Stimulated activated CD8-positive, alpha-beta memory T cell treated with anti-CD3 and anti-CD28 coated beads, Interleukin-15, amount 100 ng/mL, for 48 hours (primary cell): ENCODE results near the gene BCL3.
"Not testable (repeated sequence)": the region's sequence is repeated elsewhere in the genome, so short reads cannot be mapped to it uniquely, and the experiment has no call there.

ENCODE experiments used
- DNase-seq, 2 donors: peaks; one replicate each; pipeline ENCODE4 v3.0.0-alpha.2; 2020; ENCODE audit warnings: low read depth in 2 of 2

BCL3 gene, protein sequence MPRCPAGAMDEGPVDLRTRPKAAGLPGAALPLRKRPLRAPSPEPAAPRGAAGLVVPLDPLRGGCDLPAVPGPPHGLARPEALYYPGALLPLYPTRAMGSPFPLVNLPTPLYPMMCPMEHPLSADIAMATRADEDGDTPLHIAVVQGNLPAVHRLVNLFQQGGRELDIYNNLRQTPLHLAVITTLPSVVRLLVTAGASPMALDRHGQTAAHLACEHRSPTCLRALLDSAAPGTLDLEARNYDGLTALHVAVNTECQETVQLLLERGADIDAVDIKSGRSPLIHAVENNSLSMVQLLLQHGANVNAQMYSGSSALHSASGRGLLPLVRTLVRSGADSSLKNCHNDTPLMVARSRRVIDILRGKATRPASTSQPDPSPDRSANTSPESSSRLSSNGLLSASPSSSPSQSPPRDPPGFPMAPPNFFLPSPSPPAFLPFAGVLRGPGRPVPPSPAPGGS

DNA sequence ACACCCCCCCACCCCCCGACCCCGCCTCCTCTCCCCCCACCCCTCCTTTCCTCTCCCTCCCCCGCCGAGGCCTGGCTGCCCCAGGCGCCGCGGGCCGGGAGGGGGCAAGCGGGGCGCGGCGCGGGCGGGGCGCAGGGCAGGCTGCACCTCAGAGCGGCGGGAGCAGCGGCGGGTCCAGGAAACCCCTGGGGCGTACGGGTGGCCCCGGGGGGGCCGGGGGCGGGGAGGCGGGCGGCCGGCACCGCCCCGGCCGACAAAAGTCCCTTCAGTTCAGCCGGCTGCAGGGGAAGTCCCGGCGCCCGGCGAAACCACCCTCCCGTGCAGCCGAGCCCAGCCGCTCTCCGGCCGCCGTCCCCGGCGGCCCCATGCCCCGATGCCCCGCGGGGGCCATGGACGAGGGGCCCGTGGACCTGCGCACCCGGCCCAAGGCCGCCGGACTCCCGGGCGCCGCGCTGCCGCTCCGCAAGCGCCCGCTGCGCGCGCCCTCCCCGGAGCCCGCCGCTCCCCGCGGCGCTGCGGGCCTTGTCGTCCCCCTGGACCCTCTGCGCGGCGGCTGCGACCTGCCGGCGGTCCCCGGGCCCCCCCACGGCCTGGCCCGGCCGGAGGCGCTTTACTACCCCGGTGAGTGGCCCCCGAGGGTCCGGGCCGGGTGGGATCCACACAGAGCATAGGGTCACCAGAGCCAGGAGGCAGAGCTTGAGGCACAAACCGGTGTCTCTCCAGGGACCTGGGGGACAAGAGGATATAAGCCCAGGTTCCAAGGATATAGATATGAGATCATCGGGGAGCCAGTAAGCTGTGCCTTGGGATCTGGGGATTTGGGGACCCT lies at the start of gene BCL3:
Gene BCL3, plus strand, starts transcription at position 283 of the 829 bp plus-strand sequence. Its CDS starts 83 bp downstream, at position 366.
- DNase-seq = peak; percentile 69 to 72

DNA sequence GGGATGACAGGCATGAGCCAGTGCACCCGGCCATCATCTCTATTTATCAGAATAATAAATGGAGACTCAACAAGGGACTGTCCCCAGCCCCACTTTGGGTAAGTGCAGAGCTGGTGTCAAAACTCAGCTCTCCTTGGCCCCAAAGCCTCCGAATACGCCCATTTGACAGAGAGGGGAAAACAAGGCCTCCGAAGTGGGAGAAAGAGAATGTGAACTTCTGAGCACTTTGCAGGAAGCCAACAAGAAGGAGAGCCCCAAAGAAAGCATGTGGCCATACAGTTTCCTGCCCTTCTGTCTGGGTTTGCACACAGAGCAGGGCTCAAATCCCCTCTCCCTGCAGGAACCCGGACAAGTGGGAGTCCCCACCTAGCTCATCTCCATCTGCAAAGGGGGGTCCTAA lies 48.0 kb upstream of the BCL3 start:
- no peak for DNase-seq

DNA sequence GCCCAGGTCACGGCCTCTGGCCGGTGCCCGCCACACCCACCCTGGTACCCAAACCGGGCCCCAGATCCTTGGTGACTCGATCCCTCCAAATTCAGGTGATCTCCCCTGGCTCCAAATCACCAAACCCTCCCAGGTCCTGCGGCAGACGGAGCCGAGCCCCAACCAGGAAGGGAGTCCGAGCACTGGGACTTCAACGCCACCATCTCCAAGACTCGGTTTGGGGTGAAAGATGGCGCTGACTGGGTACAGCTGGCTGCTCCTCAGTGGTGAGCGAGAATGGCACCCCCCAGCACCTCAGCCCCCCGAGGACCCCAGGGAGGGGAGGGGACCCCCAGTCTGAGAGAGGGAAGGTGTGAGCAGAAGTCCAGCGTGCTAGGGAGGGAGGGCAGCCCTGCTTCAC lies 47.3 kb upstream of the BCL3 start:
- no peak for DNase-seq

DNA sequence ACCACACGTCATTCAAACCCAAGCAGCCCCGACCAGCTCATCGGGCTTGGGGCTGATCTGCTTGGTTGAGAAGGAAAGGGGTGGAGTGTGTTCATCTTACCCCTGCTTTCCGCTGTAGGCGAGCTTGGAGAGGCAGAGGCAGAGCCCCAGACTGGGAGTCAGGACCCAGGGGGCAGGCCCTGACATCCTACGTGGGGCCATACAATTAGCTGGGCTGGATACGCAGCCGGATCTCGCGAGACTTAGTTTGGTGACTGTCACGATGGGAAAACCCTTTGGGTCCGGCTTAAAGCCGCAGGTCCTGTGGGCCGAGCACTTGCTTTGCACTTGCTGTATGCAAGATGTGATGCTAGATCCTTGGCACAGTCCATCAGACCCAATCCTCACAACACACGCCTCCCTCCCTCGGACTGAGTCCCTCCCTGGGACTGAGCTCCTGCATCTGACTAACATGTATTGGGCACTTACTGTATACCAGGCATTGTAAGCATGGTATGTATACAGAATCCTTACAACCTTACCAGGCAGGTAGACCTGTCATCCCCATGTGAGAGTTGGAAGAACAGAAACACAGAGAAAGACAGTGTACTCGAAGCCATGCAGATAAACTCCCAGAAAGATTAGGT lies 45.8 kb upstream of the BCL3 start:
- no peak for DNase-seq

DNA sequence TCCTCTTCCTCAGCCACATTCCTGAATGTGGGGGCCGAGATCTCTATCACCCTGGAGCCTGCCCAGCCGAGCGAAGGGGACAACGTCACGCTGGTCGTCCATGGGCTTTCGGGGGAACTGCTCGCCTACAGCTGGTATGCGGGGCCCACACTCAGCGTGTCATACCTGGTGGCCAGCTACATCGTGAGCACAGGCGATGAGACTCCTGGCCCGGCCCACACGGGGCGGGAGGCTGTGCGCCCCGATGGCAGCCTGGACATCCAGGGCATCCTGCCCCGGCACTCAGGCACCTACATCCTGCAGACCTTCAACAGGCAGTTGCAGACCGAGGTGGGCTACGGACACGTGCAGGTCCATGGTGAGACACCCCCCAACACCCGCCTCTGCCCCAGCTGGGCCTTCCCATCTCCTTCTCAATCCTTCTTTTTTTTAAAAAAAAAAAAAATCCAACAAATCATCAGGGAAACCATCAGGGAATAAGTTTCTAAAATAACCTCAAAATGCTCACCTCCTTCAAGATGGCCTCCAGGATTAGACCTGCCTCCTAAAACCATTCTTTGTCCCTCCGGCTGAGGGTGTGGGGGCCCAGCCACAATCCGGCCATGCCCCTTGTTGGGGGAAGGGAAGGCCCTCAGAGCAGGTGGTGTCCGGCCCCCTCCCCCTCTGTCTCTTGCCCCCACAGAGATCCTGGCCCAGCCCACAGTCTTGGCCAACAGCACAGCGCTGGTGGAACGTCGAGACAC lies 45.0 kb upstream of the BCL3 start:
- no peak for DNase-seq

DNA sequence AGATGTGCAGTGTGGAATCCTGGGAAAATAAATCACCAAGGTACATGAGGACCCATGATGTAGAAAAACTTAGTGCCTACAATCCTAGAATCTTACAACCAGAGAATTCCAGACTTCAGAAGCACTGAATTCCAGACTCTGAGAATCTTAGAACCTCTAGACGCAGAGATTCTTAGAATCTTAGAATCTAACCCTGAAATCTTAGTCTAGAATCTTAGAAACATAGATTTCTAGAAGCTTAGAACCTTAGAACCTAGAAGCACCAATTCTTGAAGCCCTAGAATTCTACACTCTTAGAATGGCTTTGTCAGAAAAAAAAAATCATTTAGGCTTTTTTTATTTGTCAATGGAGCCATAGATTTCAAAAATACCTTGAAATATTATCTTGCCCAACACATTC lies 43.5 kb upstream of the BCL3 start:
- no peak for DNase-seq

DNA sequence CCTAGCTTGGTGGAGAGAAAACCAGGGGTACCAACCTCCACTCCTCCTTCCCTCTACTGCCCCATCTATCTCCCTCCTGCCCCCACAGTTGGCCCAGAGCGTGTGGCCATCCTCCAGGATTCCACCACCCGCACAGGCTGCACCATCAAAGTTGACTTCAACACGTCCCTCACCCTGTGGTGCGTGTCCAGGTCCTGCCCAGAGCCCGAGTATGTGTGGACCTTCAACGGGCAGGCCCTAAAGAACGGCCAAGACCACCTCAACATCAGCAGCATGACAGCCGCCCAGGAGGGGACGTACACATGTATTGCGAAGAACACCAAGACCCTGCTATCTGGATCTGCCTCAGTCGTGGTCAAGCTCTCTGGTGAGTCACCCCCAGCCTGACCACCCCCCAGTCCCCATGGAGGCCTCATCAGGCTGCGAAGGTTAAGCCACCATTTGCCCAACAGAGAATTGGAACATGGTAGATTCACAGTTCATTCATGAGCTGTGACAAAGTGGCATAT lies 43.0 kb upstream of the BCL3 start:
- no peak for DNase-seq

DNA sequence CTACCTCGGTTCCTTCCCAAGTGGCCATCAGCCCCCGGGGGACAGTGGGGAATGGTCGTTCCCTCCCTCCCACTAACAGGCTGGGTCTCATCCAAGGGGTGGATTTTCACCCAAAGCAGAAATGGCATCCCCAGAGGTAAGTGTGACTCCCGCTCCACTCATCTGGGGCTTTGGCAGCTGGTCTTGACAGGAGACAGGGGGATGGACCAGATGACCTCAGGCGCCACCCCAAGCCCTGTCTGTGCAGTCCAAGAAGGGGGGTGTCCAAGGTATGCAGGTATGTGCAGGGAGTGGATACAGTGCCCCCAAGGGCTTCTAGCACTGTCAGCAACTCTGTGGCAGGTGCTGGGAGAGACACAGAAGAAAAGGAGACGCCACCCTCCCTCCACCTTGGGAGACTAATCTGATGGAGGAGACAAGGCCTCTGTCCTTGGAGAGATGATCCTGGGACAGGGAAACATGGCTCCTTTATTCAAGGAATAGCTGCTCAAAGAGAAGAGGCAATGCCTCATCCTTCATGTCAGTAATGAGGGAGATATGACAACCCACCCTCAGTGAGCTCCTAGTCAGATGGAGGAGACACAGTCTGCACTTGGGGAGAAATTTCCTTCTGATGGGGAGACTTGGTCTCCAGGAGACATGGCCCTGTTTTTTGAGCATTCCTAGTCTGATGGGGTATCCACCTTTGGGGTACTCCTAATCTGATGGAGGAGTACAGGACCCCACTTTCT lies 41.8 kb upstream of the BCL3 start:
- DNase-seq = no peak

DNA sequence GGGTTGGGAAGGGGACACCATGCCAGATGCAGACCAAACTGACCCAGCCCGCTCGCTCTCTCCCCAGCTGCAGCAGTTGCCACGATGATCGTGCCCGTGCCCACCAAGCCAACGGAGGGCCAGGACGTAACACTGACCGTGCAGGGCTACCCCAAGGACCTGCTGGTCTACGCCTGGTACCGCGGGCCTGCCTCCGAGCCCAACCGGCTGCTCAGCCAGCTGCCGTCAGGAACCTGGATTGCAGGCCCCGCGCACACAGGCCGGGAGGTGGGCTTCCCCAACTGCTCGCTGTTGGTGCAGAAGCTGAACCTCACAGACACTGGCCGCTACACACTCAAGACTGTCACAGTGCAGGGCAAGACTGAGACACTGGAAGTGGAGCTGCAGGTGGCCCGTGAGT lies 40.7 kb upstream of the BCL3 start:
- no peak for DNase-seq

DNA sequence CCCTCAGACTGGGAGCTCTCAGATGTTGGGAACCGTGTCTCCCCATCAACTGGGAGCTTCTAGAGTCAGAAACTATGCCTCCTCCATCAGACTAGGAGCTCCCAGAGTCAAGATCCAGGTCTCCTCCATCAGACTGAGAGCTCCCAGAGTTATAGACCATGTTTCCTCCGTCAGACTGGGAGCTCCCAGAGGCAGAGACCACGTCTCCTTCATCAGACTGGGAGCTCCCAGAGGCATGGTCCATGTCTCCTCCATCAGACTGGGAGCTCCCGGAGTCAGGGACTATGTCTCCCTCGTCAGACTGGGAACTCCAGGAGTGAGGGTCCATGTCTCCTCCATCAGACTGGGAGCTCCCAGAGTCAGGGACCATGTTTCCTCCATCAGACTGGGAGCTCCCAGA lies 39.6 kb upstream of the BCL3 start:
- no peak for DNase-seq

DNA sequence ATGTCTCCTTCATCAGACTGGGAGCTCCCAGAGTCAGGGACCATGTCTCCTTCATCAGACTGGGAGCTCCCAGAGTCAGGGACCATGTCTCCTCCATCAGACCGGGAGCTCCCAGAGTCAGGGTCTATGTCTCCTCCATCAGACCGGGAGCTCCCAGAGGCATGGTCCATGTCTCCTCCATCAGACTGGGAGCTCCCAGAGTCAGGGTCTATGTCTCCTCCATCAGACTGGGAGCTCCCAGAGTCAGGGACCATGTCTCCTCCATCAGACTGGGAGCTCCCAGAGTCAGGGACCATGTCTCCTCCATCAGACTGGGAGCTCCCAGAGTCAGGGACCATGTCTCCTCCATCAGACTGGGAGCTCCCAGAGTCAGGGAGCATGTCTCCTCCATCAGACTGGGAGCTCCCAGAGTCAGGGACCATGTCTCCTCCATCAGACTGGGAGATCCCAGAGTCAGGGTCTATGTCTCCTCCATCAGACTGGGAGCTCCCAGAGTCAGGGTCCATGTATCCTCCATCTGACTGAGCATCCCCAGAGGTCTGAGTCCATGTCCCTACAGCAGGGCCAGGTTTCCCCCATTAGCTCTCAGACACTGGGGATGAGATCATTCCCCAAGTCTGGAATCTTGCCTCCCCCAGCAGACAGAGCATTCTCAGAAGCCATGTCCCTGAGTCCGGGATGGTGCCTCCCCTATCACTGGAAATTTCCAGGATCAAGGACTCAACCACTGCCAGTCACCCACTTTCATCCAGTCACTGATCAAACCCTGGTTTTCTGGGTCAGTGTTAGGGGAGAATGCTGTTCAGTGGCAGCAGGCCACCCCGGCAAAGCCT lies 38.9 kb upstream of the BCL3 start:
- DNase-seq = not testable (repeated sequence)

DNA sequence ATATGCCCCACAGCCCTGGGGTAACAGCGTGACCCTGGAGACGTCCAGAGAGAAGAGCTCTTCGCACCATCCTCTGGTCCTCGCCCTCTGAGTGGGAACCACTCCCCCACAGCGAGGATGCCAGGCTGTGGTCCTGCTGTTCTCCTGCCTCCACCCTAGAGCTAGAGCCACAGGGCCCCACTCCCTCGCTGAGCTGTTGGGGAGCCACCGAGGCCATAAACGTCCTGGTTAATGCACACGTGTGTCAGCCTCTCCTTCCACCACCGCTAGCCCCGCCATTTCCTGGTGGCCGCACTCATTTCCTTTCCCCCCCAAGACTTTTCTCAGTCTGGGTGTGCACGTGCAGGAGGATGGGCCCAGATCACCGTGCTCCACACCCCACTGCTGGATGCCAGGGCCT lies 38.0 kb upstream of the BCL3 start:
- no peak for DNase-seq

DNA sequence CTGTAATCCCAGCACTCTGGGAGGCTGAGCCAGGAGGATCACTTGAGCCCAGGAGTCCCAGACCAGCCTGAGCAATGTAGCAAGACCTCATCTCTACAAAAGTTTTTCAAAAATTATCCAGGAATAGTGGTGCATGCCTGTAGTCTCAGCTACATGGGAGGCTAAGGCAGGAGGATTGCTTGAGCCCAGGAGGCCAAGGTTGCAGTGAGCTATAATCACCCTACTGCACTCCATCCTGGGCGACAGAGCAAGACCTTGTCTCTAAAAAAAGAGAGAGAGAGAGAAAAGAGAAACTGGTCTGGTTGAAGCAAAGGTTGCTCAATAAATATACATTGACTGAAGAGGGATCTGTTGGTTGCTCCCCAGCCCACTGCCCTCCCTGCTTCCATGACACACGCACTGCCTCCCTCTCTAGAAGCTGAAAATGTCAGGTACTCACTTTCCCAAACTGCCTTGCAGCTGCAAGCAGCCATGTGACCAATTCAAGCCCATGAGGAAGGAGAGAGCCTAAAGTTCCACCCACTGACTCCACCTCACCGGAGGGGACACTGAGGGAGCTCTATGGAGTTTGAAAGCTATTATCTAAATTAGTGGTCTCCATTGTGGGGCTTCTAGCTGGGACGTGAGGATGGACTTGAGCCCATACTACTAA lies 35.5 kb upstream of the BCL3 start:
- no peak for DNase-seq

DNA sequence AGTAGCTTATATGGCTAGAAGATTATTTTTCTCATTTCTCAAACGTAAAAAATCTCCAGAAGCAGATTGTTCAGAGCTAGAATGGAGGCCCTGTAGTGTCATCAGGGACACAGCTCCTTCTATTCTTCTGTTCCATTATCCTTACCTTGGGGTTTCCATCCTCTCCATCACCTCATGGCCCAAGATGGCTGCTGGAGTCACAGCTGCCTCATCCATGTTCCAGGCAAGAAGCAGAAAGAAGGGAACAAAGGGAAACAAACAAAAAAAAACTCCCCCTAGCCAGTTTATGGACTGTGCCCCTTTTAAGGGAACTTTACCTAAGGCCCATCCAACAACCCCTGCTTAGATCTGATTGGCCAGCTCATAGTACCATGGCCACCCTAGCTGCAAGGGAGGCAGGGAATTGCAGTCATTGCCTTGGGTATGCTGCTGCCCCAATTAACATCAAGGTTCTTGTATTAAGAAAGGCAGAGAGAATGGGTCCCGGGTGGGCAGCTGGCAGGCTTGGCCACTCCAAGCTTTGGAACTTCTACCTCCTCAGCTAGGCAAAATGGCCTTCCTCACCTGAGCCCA lies 33.8 kb upstream of the BCL3 start:
- DNase-seq = no peak

DNA sequence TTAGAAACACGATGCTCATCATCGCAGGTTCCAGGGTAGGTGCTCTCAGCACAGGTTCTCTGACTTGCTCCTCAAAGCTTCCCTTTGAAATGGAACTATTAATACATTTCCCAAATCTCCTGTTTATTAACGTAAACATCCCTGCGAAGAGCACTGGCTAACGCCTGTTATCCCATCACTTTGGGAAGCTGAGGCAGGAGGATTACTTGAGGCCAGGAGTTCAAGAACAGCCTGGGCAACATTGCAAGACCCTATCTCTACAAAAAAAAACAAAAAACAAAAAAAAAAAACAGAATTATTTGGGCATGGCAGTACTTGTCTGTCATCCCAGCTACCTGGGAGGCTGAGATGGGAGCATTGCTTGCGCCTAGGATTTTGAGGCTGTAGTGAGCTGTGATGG lies 30.9 kb upstream of the BCL3 start:
- no peak for DNase-seq

DNA sequence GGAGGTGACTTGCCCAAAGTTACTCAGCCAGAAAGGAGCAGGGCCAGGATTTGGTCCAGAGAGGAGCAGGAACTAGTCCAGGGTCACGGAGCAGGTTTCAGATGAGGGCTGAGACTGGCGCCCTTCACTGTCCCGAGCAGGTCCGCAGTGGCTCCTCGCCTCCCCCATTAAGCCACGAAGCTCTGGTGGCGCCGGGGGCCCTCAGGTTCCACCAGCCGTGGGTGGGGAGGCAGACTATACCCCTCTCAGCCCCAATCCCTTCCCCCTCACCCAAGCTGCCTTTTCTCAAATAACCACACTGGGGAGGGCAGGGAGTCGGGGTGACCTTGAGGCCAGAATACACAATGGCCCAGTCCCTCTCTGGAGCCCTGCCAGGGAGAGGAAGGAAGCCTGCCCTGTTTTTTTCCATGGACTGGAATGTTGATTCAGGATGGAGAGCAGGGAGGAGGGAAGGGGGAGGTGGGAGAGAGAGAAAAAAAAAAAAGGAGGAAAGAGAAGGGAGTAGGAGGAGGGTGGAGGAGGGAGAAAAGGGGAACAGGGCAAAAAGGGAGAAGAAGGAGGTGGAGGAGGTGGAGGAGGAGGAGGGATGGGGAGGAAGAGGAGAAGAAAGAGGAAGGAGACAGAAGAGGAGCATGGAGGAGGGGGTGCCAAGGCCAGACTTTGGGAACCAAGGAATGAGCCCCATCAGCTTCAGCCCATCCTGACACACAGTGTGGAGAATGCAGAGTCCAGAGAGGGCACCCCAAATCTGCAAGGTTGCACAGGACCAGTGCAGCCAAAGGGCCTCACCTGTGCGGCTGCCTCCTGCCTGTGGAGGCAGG lies 29.9 kb upstream of the BCL3 start:
- DNase-seq = no peak

DNA sequence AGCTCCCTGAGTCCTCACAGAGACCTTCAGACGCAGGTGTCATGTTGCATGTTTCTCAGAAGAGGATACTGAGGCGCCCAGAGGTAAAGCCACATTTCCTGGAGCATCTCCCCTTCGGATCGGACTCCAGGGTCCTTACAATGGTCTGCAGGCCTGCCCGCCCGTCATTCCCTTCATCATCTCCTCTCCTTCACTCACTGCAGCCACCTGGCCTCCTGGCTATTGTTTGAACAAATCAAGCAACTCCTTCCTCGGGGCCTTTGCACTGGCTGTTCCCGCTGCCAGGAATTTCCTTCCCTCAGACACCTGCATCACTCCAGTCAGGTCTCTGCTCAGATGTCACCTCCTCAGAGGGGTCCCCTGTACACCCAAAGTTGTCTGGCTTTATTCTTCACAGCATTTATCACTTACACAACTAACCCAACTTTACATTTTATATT lies 29.2 kb upstream of the BCL3 start:
- DNase-seq = no peak

DNA sequence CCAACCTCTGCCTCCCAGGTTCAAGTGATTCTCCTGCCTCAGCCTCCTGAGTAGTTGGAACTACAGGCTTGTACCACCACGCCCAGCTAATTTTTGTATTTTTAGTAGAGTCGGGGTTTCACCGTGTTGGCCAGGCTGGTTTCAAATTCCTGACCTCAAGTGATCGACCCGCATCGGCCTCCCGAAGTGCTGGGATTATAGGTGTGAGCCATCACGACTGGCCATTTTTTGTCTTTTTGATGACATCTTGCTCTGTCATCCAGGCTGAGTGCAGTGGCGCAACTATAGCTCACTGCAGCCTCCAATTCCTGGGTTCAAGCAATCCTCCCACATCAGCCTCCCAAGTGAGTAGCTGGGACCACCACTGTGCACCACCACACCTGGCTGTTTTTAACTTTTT lies 28.1 kb upstream of the BCL3 start:
- not testable (repeated sequence) for DNase-seq
